ENCODE measurements around the gene OGFOD3.

The OGFOD3 gene

DNA sequence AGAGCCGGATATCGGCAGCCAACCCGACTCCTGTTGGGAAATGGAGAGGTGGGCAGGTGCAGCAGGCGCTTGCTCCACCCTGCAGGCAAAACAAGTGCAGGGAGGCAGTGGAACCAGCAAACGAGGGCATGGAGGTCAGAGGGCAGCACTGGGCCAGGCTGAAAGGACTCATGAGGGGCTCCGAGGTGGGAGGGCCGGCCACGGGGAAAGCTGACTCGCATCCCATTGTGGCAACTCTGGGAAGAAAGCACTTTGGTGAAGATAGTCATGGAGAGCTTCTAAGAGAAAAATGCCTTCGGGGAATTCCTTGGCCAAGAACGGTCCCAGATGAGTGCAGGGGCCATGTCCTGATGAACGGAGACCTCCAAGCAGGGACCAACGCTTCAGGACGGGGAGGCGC, 27.7 kb upstream of the OGFOD3 start:
- FAIRE-seq = no peak

- FAIRE-seq = no peak
Measured at GRCh38 chr17:82445542-82445941, 27.2 kb upstream of the OGFOD3 start.

DNA sequence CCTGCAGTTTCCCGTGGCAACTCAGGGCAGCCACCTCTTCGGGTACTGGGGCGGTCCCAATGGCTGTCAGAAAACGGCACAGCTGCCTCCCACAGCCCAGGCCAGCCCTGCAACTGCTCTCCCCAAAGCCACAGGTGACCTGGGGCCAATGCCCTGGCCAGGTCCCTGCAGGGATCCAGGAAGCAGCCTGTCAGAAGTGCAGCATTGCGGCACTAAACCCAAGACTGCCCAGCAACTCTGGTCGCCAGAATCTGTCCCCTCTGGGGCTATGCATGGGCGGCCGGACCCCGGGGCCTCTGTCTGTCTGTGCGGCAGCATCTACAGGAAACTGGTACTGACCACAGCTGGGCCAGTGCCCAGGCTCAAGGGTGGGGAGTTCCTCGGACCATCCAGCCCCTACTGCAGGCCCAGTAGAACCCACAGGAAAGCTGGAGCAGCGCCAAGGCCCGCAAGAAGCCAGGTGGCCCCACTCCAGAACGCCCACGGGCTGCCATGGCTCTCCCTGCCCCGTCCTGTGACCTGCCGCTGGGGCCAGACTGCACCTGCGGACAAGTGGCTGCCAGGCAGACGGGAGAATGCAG, 26.6 kb upstream of the OGFOD3 start:
- FAIRE-seq = no peak

DNA sequence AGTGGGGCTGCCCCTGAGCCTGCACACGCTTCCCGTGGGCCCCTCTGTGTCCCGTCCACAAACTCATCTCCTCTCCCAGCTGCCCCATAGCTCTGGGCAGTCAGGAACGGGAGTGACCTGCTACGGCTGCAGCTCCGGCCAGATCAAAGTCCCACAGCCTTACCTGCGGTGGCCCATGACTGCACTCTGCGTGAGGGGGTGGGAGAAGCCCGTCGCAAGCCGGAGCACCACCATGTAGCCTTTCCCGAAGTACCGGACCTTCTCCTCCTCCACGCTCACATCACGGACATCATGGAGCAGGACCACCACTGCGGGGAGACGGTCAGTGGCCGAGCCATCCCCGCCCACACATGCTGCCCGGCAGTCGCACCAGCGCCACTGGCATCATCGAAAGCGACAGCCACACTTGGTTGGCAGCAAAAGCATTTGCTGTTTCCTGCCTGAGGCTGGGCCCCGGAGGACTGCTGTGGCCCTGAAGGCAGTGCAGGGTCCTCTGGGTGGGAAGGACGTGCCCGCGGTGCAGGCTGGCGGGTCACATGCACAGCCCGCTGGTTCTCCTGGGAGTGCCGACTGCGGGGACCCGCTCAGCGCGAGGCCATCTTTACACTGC, 26.0 kb upstream of the OGFOD3 start:
- no peak for FAIRE-seq

GRCh38 chr17:82443465-82444283, 25.3 kb upstream of the OGFOD3 start:
- no peak for FAIRE-seq

GRCh38 chr17:82442643-82443464, 24.5 kb upstream of the OGFOD3 start:
- no peak for FAIRE-seq

DNA sequence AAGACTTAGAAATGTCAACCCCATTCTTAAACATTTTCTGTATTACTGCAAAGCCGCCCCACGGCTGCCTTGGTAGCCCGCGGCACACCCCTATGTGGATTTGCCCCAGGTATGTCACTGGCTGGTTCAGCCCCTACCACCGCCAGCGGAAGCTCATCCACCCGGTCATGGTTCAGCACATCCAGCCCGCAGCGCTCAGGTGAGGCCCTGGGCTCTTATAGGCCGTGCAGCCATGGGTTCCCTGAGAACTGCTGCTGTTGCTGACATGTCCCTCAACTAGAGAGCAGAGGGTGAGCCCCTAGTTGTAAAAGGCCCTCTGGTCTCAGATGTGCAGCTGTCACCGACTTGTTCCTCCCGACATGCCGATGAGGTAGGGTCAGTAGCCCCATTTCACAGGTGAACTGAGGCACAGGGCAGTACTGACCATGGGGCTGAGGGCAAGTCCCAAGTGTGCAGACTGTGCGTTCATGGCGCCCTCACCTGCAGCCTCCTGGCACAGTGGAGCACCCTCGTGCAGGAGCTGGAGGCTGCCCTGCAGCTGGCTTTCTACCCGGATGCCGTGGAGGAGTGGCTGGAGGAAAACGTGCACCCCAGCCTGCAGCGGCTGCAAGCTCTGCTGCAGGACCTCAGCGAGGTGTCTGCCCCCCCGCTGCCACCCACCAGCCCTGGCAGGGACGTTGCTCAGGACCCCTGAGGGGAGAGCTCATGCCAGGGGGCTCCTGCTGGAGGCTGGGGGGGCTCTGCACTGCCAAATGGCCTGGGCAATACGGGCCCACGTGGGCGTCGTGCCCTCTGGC, 23.5 kb upstream of the OGFOD3 start:
- FAIRE-seq = no peak

GRCh38 chr17:82440991-82441627, 22.7 kb upstream of the OGFOD3 start:
- no peak for FAIRE-seq

DNA sequence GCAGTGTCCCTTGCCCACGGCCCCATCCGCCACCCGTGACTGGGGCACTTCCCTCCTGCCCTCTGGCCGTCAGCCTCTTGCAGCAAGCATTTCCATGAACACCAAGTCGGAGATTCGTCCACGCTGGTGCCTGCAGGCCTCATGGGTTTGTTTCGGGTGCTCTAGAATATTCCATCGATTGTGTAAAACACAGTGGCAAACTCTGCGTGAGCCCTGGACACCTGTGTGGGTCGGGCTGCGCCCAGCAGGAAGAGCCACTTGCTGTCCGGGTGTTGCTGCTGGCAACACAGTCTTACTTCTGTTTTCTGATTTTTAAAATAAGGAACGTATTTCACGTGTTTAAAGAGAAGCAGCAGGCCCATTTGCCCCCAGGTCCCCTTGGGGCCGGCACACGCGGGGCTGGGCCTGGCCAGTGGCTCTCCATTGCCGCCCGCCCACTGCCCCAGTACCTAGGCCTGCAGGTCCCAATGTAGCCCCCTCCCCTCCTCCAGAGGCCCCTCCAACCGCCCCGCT, 22.1 kb upstream of the OGFOD3 start:
- no peak for FAIRE-seq

DNA sequence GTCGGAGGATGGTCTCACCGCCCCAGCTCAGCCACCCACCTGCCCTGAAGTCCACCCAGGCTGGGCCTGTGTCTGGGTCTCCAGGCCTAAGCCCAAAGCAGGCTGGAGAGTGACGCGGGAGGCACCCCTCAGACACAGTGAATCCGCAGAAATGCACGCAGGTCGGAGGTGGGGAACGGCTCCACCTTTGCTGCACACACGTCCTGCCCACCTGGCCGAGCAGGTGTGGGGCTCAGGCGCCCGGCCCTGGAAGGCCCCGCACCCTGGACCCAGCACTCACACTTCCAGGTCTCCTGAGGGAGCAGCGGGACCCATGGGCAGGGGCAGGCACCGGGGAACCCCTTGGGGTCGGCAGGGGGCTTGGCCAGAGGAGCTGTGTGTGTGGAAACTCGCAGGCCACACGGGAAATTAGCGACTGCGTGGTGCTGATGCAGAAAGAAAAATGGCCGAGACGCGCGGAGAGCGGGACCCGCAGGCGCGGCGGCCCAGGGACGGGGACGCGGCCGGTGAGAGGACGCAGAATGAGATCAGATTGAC, 21.5 kb upstream of the OGFOD3 start:
- no peak for FAIRE-seq

GRCh38 chr17:82439194-82439828, 20.9 kb upstream of the OGFOD3 start:
- FAIRE-seq = no peak

GRCh38 chr17:82438401-82439193, 20.2 kb upstream of the OGFOD3 start:
- no peak for FAIRE-seq

- FAIRE-seq = no peak
Measured at GRCh38 chr17:82437325-82437668, 18.9 kb upstream of the OGFOD3 start.

GRCh38 chr17:82436601-82437324, 18.4 kb upstream of the OGFOD3 start:
- FAIRE-seq = no peak

- FAIRE-seq = no peak
Measured at GRCh38 chr17:82435601-82436583, 17.5 kb upstream of the OGFOD3 start.

- FAIRE-seq = no peak
Measured at GRCh38 chr17:82435103-82435502, 16.7 kb upstream of the OGFOD3 start.

- FAIRE-seq = no peak
Measured at GRCh38 chr17:82434216-82434565, 15.8 kb upstream of the OGFOD3 start.

DNA sequence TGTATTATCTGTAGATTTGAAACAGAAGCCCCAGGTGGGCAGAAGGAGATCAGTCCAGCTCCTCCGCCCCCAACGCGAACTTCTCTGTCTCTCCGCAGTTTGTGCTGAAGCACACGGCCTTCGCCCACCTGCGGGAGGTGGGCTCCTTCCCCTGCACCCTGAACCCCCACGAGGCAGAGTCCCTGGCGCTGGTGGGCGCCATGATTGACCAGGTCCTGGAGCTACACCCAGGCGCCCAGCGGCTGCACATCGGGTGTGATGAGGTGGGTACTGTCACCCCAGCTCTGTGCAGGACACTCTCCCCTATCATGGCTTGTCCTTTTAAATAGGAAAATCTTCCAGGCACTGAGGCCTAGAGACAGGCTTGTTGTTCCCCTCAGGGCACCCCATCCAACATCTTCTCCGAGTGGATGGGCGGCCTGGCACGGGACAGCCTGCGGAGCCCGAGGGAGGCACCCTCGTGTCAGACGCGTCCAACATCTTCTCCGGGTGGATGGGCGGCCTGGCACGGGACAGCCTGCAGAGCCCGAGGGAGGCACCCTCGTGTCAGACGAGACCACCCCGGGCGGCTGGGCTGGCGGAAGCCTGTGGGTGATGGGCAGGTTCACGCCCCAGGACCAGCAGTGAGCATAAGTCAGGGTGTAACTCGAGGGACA, 15.3 kb upstream of the OGFOD3 start:
- FAIRE-seq = no peak
